Measurements from ENCODE around the gene TICAM1.
"Not testable (repeated sequence)": the region's sequence is repeated elsewhere in the genome, so short reads cannot be mapped to it uniquely, and the experiment has no call there.

Gene TICAM1

GRCh38 chr19:4844348-4845179, 13.1 kb upstream of the TICAM1 start:
- no peak for DNase-seq

- no peak for DNase-seq
Measured at GRCh38 chr19:4843647-4843965, 12.1 kb upstream of the TICAM1 start.

- DNase-seq, result no peak
Measured at GRCh38 chr19:4839192-4839591, 7.7 kb upstream of the TICAM1 start.

GRCh38 chr19:4832776-4833175, 1.3 kb upstream of the TICAM1 start:
- no peak for DNase-seq

- not testable (repeated sequence) for DNase-seq
Measured at GRCh38 chr19:4831979-4832340, 448 bp upstream of the TICAM1 start.

- no peak for DNase-seq
Measured at GRCh38 chr19:4830768-4831265, 695 bp downstream of the TICAM1 start.

GRCh38 chr19:4830332-4830731, 1.2 kb downstream of the TICAM1 start:
- DNase-seq, result no peak

GRCh38 chr19:4829001-4829712, 2.4 kb downstream of the TICAM1 start:
- no peak for DNase-seq

GRCh38 chr19:4823577-4823976, 7.9 kb downstream of the TICAM1 start:
- no peak for DNase-seq

- not testable (repeated sequence) for DNase-seq
Measured at GRCh38 chr19:4822354-4822753, 9.2 kb downstream of the TICAM1 start.

- DNase-seq, result no peak
Measured at GRCh38 chr19:4821265-4821664, 10.2 kb downstream of the TICAM1 start.

- no peak for DNase-seq
Measured at GRCh38 chr19:4817467-4818277, 13.8 kb downstream of the TICAM1 start.

- no peak for DNase-seq
Measured at GRCh38 chr19:4816950-4817278, 14.6 kb downstream of the TICAM1 start.

GRCh38 chr19:4816202-4816949, 15.1 kb downstream of the TICAM1 start:
- DNase-seq, result no peak

GRCh38 chr19:4815426-4816201, 15.9 kb downstream of the TICAM1 start:
- peak; percentile 84 to 85 for DNase-seq

- no peak for DNase-seq
Measured at GRCh38 chr19:4814625-4815425, 16.7 kb downstream of the TICAM1 start.

GRCh38 chr19:4811328-4812131, 20.0 kb downstream of the TICAM1 start:
- peak; percentile 95 to 97 for DNase-seq

- no peak for DNase-seq
Measured at GRCh38 chr19:4807188-4807587, 24.3 kb downstream of the TICAM1 start.

GRCh38 chr19:4806384-4806783, 25.1 kb downstream of the TICAM1 start:
- DNase-seq, result no peak

- not testable (repeated sequence) for DNase-seq
Measured at GRCh38 chr19:4805140-4805539, 26.4 kb downstream of the TICAM1 start.

Measured in activated T-cell treated with anti-CD3 and anti-CD28 coated beads, Interleukin-2, amount 50 U/mL, for 48 hours (primary cell).